Gastrocnemius medialis (tissue), 4 donors: ENCODE results near the gene UBE2D4.
"Not testable (repeated sequence)": the region's sequence is repeated elsewhere in the genome, so short reads cannot be mapped to it uniquely, and the experiment has no call there.

Experiments
- POLR2A ChIP-seq, 2 donors: fragments of 450-650 bp; IDR thresholded peaks; one replicate each; pipeline ENCODE4 v1.6.1; 2017; ENCODE audit warnings: antibody characterized with exemption in 2 of 2, mild to moderate bottlenecking in 2 of 2, moderate library complexity in 2 of 2
- TF ChIP-seq, protein P1 (sequence below), 5 experiments: fragments of 450-650 bp in 3 of 5; fragments of 200-600 bp in 2 of 5; sonication (generic) in 2 of 5; IDR thresholded peaks in 4 of 5; conservative IDR thresholded peaks in 1 of 5; 1 replicate in 4 of 5; 2 replicates in 1 of 5; pipeline ENCODE4 v1.5.1; 2016 to 2019; ENCODE audit warnings: antibody characterized with exemption in 5 of 5, mild to moderate bottlenecking in 3 of 5, moderate library complexity in 3 of 5

- not testable (repeated sequence) for TF ChIP-seq POLR2A (IDR thresholded peaks at IDR 0.05)
- TF ChIP-seq, protein P1, sequence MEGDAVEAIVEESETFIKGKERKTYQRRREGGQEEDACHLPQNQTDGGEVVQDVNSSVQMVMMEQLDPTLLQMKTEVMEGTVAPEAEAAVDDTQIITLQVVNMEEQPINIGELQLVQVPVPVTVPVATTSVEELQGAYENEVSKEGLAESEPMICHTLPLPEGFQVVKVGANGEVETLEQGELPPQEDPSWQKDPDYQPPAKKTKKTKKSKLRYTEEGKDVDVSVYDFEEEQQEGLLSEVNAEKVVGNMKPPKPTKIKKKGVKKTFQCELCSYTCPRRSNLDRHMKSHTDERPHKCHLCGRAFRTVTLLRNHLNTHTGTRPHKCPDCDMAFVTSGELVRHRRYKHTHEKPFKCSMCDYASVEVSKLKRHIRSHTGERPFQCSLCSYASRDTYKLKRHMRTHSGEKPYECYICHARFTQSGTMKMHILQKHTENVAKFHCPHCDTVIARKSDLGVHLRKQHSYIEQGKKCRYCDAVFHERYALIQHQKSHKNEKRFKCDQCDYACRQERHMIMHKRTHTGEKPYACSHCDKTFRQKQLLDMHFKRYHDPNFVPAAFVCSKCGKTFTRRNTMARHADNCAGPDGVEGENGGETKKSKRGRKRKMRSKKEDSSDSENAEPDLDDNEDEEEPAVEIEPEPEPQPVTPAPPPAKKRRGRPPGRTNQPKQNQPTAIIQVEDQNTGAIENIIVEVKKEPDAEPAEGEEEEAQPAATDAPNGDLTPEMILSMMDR (IDR thresholded peaks at IDR 0.05 in 4 of 5, conservative IDR thresholded peaks at IDR 0.05 in 1 of 5), result not testable (repeated sequence)
These were observed 40.2 kb downstream of the UBE2D4 start for GRCh38 chr7:43966392-43966791.
